Tracheal epithelial cell (primary cell): ENCODE data around the gene RNF20. TPM values are rescaled to one million over a fixed set of nuclear protein-coding genes. Genes with fewer than 3 reads are reported as not detected.

Experiments
- total RNA-seq: library from RNA; depleted of rRNA; stranded (reverse); fragments of >200 nt; gene quantifications from 2 replicates; pipeline ENCODE4 v1.2.1, GENCODE V29; 2014

RNF20 gene
- 22.0 and 23.4 TPM in 2 replicates for total RNA-seq

GRCh38 chr9:101533334-101534204 is at the start of gene RNF20:
RNF20 (plus strand) TSS chr9:101533853; CDS start chr9:101535424, 1,571 bp downstream.

GRCh38 chr9:101594796-101595195 is 61.1 kb downstream of the RNF20 start, which contains the start of gene PPP3R2:
PPP3R2 (minus strand) TSS chr9:101594969; CDS start chr9:101594921, 48 bp downstream.

Other genes starting within 250 kb of the RNF20 start
- 0.24 TPM in 1 of 2 replicates, not detected in the other for gene BAAT, start 148.8 kb upstream of the RNF20 start, total RNA-seq
- 14.7 and 17.1 TPM in 2 replicates for gene MRPL50, start 135.2 kb upstream of the RNF20 start, total RNA-seq
- 9.2 and 11.6 TPM in 2 replicates for gene ZNF189, start 135.0 kb upstream of the RNF20 start, total RNA-seq
- not detected in 2 replicates for gene ALDOB, start 98.1 kb upstream of the RNF20 start, total RNA-seq
- gene PPP3R2, start 61.1 kb downstream of the RNF20 start, total RNA-seq: not detected in 2 replicates
- gene GRIN3A, start 204.8 kb downstream of the RNF20 start, total RNA-seq: not detected in 2 replicates